ENCODE results near the gene CIAPIN1.

The CIAPIN1 gene

GRCh38 chr16:57383276-57384247 lies 63.6 kb downstream of the CIAPIN1 start:
- no peak for DNase-seq (ENCODE audit: low read depth in 2 of 2)

GRCh38 chr16:57382535-57383275 lies 64.5 kb downstream of the CIAPIN1 start:
- no peak for DNase-seq (ENCODE audit: low read depth in 2 of 2)

DNA sequence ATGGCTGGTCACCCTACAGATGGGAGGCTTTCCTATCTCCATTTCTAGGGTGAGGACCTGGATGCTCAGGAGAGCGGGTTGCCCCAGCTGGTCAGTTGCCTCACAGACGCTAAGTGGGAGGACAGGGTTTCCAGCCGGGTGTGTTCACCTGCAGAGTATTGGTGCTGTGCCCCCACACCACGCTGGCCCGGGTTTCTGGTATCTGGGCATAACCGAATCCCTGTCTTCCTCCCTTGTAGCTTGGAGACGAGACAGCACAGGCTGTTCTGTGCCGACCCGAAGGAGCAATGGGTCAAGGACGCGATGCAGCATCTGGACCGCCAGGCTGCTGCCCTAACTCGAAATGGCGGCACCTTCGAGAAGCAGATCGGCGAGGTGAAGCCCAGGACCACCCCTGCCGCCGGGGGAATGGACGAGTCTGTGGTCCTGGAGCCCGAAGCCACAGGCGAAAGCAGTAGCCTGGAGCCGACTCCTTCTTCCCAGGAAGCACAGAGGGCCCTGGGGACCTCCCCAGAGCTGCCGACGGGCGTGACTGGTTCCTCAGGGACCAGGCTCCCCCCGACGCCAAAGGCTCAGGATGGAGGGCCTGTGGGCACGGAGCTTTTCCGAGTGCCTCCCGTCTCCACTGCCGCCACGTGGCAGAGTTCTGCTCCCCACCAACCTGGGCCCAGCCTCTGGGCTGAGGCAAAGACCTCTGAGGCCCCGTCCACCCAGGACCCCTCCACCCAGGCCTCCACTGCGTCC lies 65.2 kb downstream of the CIAPIN1 start:
- no peak for DNase-seq (ENCODE audit: low read depth in 2 of 2)

DNA sequence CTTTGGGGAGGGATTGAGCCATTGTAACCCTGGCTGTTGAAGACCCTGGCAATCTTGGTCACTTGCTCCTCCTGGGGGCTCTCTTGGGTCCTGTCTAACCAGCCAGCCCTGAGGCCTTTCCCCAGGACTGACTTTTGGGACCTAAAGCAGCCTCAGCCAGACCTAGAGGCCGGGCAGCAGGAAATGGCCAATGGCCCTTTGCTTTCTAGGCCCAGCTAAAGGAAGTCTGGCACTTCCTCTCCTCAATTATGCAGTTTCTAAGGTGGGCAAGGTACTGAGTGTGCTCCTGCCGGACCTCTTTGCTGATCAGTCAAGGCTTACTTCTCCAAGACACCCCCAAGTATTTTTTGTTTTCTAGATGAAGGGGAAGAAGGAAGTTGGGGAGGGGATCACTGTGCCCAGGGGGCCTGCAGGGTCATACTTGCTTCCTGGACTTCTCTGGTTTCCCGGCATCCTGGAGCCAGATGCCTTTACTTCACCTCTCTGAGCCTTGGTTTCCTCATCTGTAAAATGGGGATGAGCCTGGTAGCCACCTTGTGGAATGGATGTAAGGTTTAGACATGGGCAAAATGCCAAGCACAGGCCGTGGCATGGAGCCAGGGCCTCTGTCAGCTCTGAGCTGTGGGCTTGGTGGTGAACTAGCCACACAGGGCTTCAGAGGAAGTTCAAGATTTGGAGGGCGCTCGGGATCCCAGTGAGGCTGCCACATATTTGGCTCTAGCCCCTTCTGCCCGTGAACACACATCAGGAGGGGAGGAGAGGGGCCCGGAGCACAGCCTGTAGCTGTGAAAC lies 66.3 kb downstream of the CIAPIN1 start:
- DNase-seq (ENCODE audit: low read depth in 2 of 2), result no peak

- no peak for DNase-seq (ENCODE audit: low read depth in 2 of 2)
Measured at GRCh38 chr16:57379579-57379978, 67.6 kb downstream of the CIAPIN1 start.

Measured in activated CD8-positive, alpha-beta memory T cell treated with anti-CD3 and anti-CD28 coated beads for 4 hours (primary cell).